Measurements from ENCODE around the gene ST6GALNAC2.

The ST6GALNAC2 gene

DNA sequence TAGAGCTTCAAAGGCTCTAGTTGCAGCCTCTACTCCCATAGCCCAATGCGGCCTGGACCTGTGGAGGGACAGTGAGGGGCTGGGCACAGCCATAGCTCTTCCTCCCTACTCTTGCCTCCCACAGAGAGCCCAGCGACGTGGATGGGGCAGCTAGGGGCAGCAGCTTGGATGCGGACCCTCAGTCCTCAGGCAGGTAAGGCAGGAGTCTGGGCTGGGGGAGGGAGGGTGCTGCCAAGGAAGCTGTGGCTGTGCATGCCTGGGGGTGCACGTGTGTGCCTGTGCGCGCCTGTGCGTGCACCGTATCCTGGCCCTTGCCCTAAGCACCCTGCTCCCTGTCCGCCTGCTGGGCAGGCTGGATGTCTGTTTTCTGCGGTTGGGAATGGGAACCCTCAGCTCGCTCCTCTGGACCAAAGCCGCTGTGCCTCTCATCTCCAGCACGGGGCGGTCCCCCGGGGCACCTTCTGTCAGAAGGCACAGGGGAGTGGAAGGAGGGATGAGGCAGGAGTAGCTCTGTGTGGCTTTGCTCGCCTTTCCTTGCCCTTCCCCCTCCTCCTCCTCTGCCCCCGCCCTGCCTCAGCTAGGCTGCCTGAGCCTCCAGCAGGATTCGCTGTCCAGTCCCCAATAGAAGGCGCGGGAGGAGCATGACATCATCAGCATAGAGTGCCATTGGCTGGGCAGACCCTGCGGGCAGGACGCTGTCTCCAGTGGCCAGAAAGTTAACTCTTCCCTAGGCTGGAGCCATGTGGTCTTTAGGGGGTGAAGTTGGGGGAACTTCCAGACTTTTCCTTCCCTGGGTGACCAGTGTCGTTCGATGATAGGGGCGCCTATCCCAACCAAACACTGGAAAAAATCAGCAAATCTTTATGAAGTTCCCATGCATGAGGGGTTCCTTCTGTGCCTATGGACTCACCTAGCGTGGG lies 45.0 kb downstream of the ST6GALNAC2 start:
- Histone ChIP-seq H4K20me1 (ENCODE audit: insufficient read depth, low read length, poor library complexity, severe bottlenecking) (no peaks in the 10 kb centered on the region), H3K9ac (ENCODE audit: low read depth, low read length, poor library complexity, severe bottlenecking) (peak overlapping the region; percentile 60), H3F3A (ENCODE audit: low read depth) (no peaks in the 10 kb centered on the region), H3K9me2 (replicated peaks; ENCODE audit: low read depth, low read length) (no peaks in the 10 kb centered on the region), H3K9me3 (ENCODE audit: insufficient read depth, low read depth, low read length) (no peaks in the 10 kb centered on the region), H3K4me2 (ENCODE audit: low read depth, low read length, poor library complexity, severe bottlenecking) (peak overlapping the region; percentile 42), H3K36me3 (ENCODE audit: insufficient read depth, low read length) (no peaks in the 10 kb centered on the region), H2AFZ (ENCODE audit: low read length) (no peak overlapping the region), H3K79me2 (ENCODE audit: insufficient read depth, low read length) (no peaks in the 10 kb centered on the region; the same call in 1 of the 2 replicates), H3K27me3 (ENCODE audit: insufficient read depth, low read length, poor library complexity, severe bottlenecking) (no peaks in the 10 kb centered on the region), H3K4me3 (ENCODE audit: low read length, poor library complexity, severe bottlenecking) (peak overlapping the region; percentile 45), H3K4me1 (ENCODE audit: insufficient read depth, low read length, poor library complexity, severe bottlenecking) (peaks cover 42% of the 10 kb centered on the region)
- TF ChIP-seq EZH2phosphoT487 (IDR thresholded peaks at IDR 0.05; ENCODE audit: borderline replicate concordance) = no peak
- TF ChIP-seq, protein P1, sequence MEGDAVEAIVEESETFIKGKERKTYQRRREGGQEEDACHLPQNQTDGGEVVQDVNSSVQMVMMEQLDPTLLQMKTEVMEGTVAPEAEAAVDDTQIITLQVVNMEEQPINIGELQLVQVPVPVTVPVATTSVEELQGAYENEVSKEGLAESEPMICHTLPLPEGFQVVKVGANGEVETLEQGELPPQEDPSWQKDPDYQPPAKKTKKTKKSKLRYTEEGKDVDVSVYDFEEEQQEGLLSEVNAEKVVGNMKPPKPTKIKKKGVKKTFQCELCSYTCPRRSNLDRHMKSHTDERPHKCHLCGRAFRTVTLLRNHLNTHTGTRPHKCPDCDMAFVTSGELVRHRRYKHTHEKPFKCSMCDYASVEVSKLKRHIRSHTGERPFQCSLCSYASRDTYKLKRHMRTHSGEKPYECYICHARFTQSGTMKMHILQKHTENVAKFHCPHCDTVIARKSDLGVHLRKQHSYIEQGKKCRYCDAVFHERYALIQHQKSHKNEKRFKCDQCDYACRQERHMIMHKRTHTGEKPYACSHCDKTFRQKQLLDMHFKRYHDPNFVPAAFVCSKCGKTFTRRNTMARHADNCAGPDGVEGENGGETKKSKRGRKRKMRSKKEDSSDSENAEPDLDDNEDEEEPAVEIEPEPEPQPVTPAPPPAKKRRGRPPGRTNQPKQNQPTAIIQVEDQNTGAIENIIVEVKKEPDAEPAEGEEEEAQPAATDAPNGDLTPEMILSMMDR (conservative IDR thresholded peaks at IDR 0.05; ENCODE audit: low read length) = no peak

DNA sequence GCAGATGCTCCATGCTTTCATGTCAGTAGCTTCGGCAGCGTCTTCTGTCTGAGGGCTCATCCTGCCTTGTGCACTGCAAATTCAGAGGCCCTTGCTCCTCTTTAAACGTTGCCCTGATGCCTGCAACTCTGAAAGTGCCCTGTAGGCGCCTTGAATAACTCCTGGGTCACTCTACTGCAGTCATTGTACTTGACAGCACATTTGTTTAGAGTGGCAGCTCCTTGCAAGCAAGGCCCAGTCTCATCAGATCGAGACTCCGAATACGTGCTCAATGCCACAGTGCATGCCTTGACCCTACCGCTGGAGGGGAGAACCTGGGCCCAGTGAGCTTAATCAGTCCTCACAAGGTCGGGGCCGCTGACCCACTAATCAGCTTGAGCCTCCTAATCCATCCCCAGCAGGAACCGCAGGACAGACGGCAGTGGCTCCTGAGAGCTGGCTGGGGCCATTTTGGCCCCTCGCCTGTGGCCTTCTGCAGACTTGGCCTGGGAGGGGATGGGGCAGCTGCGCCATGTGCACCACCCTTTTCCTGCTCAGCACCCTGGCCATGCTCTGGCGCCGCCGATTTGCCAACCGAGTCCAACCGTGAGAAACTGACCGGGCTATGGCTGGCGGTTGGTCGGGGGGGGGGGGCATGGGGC lies 45.9 kb downstream of the ST6GALNAC2 start, which contains the start of gene PRCD:
Gene PRCD (plus strand): TSS at position 414 of the 641 bp plus-strand sequence. CDS start 98 bp downstream, at position 512.
- H3K9me2 ChIP-seq (replicated peaks; ENCODE audit: low read depth, low read length) = no peaks in the 10 kb centered on the region
- peak within 1 kb of the TSS; percentile 42 for H3K4me2 ChIP-seq (ENCODE audit: low read depth, low read length, poor library complexity, severe bottlenecking)
- no peaks in the 10 kb centered on the region for H3K9me3 ChIP-seq (ENCODE audit: insufficient read depth, low read depth, low read length)
- H3K79me2 ChIP-seq (ENCODE audit: insufficient read depth, low read length) = no peaks in the 10 kb centered on the region; the same call in 1 of the 2 replicates
- peaks cover 43% of the 10 kb centered on the region for H3K4me1 ChIP-seq (ENCODE audit: insufficient read depth, low read length, poor library complexity, severe bottlenecking)
- H4K20me1 ChIP-seq (ENCODE audit: insufficient read depth, low read length, poor library complexity, severe bottlenecking) = no peaks in the 10 kb centered on the region
- H3K36me3 ChIP-seq (ENCODE audit: insufficient read depth, low read length) = no peaks in the 10 kb centered on the region
- peak within 1 kb of the TSS; percentile 60 for H3K9ac ChIP-seq (ENCODE audit: low read depth, low read length, poor library complexity, severe bottlenecking)
- no peaks in the 10 kb centered on the region for H3K27me3 ChIP-seq (ENCODE audit: insufficient read depth, low read length, poor library complexity, severe bottlenecking)
- H3F3A ChIP-seq (ENCODE audit: low read depth) = no peaks in the 10 kb centered on the region
- peak within 1 kb of the TSS; percentile 45 for H3K4me3 ChIP-seq (ENCODE audit: low read length, poor library complexity, severe bottlenecking)
- TF ChIP-seq EZH2phosphoT487 (IDR thresholded peaks at IDR 0.05; ENCODE audit: borderline replicate concordance) = no peak
- TF ChIP-seq, protein P1 (conservative IDR thresholded peaks at IDR 0.05; ENCODE audit: low read length) = no peak; the same call in 1 of the 2 replicates
- H2AFZ ChIP-seq (ENCODE audit: low read length) = no peak within 1 kb of the TSS

GRCh38 chr17:76538941-76539570 lies 46.6 kb downstream of the ST6GALNAC2 start:
- Histone ChIP-seq H3K4me1 (ENCODE audit: insufficient read depth, low read length, poor library complexity, severe bottlenecking) (peaks cover 41% of the 10 kb centered on the region), H3K27me3 (ENCODE audit: insufficient read depth, low read length, poor library complexity, severe bottlenecking) (no peaks in the 10 kb centered on the region), H2AFZ (ENCODE audit: low read length) (no peak overlapping the region), H3K9me2 (replicated peaks; ENCODE audit: low read depth, low read length) (no peaks in the 10 kb centered on the region), H3K9me3 (ENCODE audit: insufficient read depth, low read depth, low read length) (no peaks in the 10 kb centered on the region), H3K9ac (ENCODE audit: low read depth, low read length, poor library complexity, severe bottlenecking) (no peak overlapping the region), H3K4me3 (ENCODE audit: low read length, poor library complexity, severe bottlenecking) (no peak overlapping the region), H4K20me1 (ENCODE audit: insufficient read depth, low read length, poor library complexity, severe bottlenecking) (no peaks in the 10 kb centered on the region), H3K79me2 (ENCODE audit: insufficient read depth, low read length) (no peaks in the 10 kb centered on the region; the same call in 1 of the 2 replicates), H3K36me3 (ENCODE audit: insufficient read depth, low read length) (no peaks in the 10 kb centered on the region), H3F3A (ENCODE audit: low read depth) (no peaks in the 10 kb centered on the region), H3K4me2 (ENCODE audit: low read depth, low read length, poor library complexity, severe bottlenecking) (no peak overlapping the region)
- TF ChIP-seq, protein P1 (conservative IDR thresholded peaks at IDR 0.05; ENCODE audit: low read length) = no peak
- TF ChIP-seq EZH2phosphoT487 (IDR thresholded peaks at IDR 0.05; ENCODE audit: borderline replicate concordance) = no peak

All from Loucy (cell line).